Left ventricle myocardium inferior (tissue), 1 donor: ENCODE results near the gene MTAP. TPM values are rescaled to one million over a fixed set of nuclear protein-coding genes. Genes with fewer than 3 reads are reported as not detected.

ENCODE experiments used
- DNase-seq: peaks from one replicate; pipeline ENCODE4 v3.0.0-alpha.2; 2020
- H3K27ac ChIP-seq: fragments of 200-600 bp; replicated peaks from 2 replicates; pipeline ENCODE4 v1.8.0; 2021
- H3K27me3 ChIP-seq: fragments of 200-600 bp; 2 replicates; pipeline ENCODE4 v1.8.0; 2021; ENCODE audit warnings: low read depth
- H3K36me3 ChIP-seq: fragments of 200-600 bp; 2 replicates; pipeline ENCODE4 v1.8.0; 2021
- H3K4me1 ChIP-seq: fragments of 200-600 bp; 2 replicates; pipeline ENCODE4 v1.8.0; 2021
- H3K4me3 ChIP-seq: fragments of 200-600 bp; 2 replicates; pipeline ENCODE4 v1.8.0; 2021; ENCODE audit warnings: mild to moderate bottlenecking, moderate library complexity
- H3K9me3 ChIP-seq: fragments of 200-600 bp; replicated peaks from 2 replicates; pipeline ENCODE4 v1.8.0; 2021
- CTCF ChIP-seq: fragments of 200-600 bp; IDR thresholded peaks from 2 replicates; pipeline ENCODE4 v1.8.0; 2021; ENCODE audit warnings: antibody characterized with exemption, mild to moderate bottlenecking, borderline replicate concordance
- intact Hi-C: fragments of 100-400 bp; cut with micrococcal nuclease; formaldehyde crosslinking; loops from one replicate; pipeline ENCODE4 v1.11.0; 2022
- total RNA-seq: library from RNA; stranded (reverse); fragmentation: NEBNext Ultra II Directional; extraction: Animal tissue kit (Norgen Biotek cat#: 25700); gene quantifications from one replicate; pipeline ENCODE4 v1.2.1, GENCODE V29; 2021
- donor health status: DM: no; HTN: yes; CAD: no; lungs with severe emphysema.

Gene MTAP
- total RNA-seq, 1 donor from 2014 or later = 25.3 TPM

GRCh38 chr9:21904371-21904770 lies 101.9 kb downstream of the MTAP start:
- intact Hi-C loops = no loop called here
- Histone ChIP-seq H3K4me1 (no peaks in the 10 kb centered on the region), H3K9me3 (peaks cover 63% of the 10 kb centered on the region), H3K36me3 (peaks cover 17% of the 10 kb centered on the region), H3K4me3 (no peak overlapping the region), H3K27ac (no peak overlapping the region), H3K27me3 (no peaks in the 10 kb centered on the region)
- no peak for DNase-seq
- no peak for TF ChIP-seq CTCF

GRCh38 chr9:21904776-21905175 lies 102.3 kb downstream of the MTAP start:
- no peak for TF ChIP-seq CTCF
- intact Hi-C loops = no loop called here
- Histone ChIP-seq H3K9me3 (peaks cover 63% of the 10 kb centered on the region), H3K36me3 (peaks cover 21% of the 10 kb centered on the region), H3K27ac (no peak overlapping the region), H3K4me3 (no peak overlapping the region), H3K4me1 (no peaks in the 10 kb centered on the region), H3K27me3 (no peaks in the 10 kb centered on the region)
- DNase-seq = no peak

GRCh38 chr9:21906213-21906612 lies 103.8 kb downstream of the MTAP start:
- Histone ChIP-seq H3K27ac (no peak overlapping the region), H3K36me3 (peaks cover 30% of the 10 kb centered on the region), H3K4me1 (no peaks in the 10 kb centered on the region), H3K9me3 (peaks cover 53% of the 10 kb centered on the region), H3K27me3 (no peaks in the 10 kb centered on the region), H3K4me3 (no peak overlapping the region)
- no peak for DNase-seq
- no peak for TF ChIP-seq CTCF
- intact Hi-C loops = no loop called here

- TF ChIP-seq CTCF = no peak
- intact Hi-C loops = no loop called here
- Histone ChIP-seq H3K9me3 (peaks cover 56% of the 10 kb centered on the region), H3K4me3 (no peak overlapping the region), H3K36me3 (peaks cover 30% of the 10 kb centered on the region), H3K4me1 (no peaks in the 10 kb centered on the region), H3K27me3 (no peaks in the 10 kb centered on the region), H3K27ac (no peak overlapping the region)
- no peak for DNase-seq
Measured at GRCh38 chr9:21906881-21907280, 104.4 kb downstream of the MTAP start.

GRCh38 chr9:21919377-21920362 lies 117.2 kb downstream of the MTAP start:
- no peak for TF ChIP-seq CTCF
- no peaks in the 10 kb centered on the region for H3K36me3 ChIP-seq
- no peaks in the 10 kb centered on the region for H3K4me1 ChIP-seq
- peaks cover 6% of the 10 kb centered on the region for H3K9me3 ChIP-seq
- H3K27me3 ChIP-seq = no peaks in the 10 kb centered on the region
- intact Hi-C loops = no loop called here
- H3K4me3 ChIP-seq = no peak overlapping the region
- no peak for DNase-seq
- H3K27ac ChIP-seq = no peak overlapping the region
